Pancreas (tissue), 10 donors: ENCODE results near the gene C16orf96. TPM values are rescaled to one million over a fixed set of nuclear protein-coding genes. Genes with fewer than 3 reads are reported as not detected.

ENCODE experiments used
- ATAC-seq, 4 donors: fragments of 200-7000 bp; cut with Tn5 transposase; one replicate each; pipeline versions ENCODE4 v1.8.0 to v1.9.1; 2020; ENCODE audit warnings: mild to moderate bottlenecking in 4 of 4, moderate library complexity in 4 of 4
- DNase-seq, 6 donors: peaks; one replicate each; pipeline ENCODE4 v3.0.0-alpha.2; 2020
- FAIRE-seq: peaks from 2 replicates; lab custom pipeline; 2012; peaks lifted over from hg19 to GRCh38; lab: Jason Lieb, UNC
- H3K27ac ChIP-seq, 4 donors: fragments of 200-600 bp; sonication (generic); 1 replicate in 3 of 4; 2 replicates in 1 of 4; pipeline versions ENCODE4 v1.5.0 to v1.8.0; 2020
- H3K27me3 ChIP-seq, 4 donors: fragments of 200-600 bp; one replicate each; pipeline ENCODE4 v1.8.0; 2021
- H3K36me3 ChIP-seq, 3 donors: fragments of 200-600 bp; sonication (generic) in 1 of 3; one replicate each; pipeline versions ENCODE4 v1.5.0 to v1.8.0; 2020 to 2021
- H3K4me1 ChIP-seq, 3 donors: fragments of 200-600 bp; one replicate each; pipeline ENCODE4 v1.8.0; 2021
- H3K4me3 ChIP-seq, 4 donors: fragments of 200-600 bp; sonication (generic) in 2 of 4; one replicate each; pipeline versions ENCODE4 v1.5.0 to v1.8.0; 2020 to 2021
- H3K9me3 ChIP-seq, 4 donors: fragments of 200-600 bp; one replicate each; pipeline ENCODE4 v1.8.0; 2021
- CTCF ChIP-seq, 4 donors: fragments of 200-600 bp; sonication (generic) in 3 of 4; IDR thresholded peaks; one replicate each; pipeline versions ENCODE4 v1.5.0 to v1.8.0; 2021; ENCODE audit warnings: antibody characterized with exemption in 4 of 4
- WGBS, 2 donors: extraction: QIAGEN DNeasy Blood & Tissue Kit; methylation state at CpG; one replicate each; pipeline ENCODE4 v1.1.7; 2013; 5-methylcytosine and 5-hydroxymethylcytosine counted together
- intact Hi-C, 3 donors: fragments of 100-400 bp; cut with DNase I; formaldehyde crosslinking; loops; one replicate each; pipeline versions ENCODE4 v1.11.1 to v1.14.2; 2022
- polyA plus RNA-seq, 2 donors: library from polyadenylated mRNA; stranded (reverse); fragments of 200-250 nt; gene quantifications; one replicate each; pipeline ENCODE4 v1.2.3, GENCODE V29; 2013
- total RNA-seq, 6 donors: library from RNA; stranded (reverse); fragmentation: NEBNext Ultra II Directional in 4 of 6; extraction: Animal tissue kit (Norgen Biotek cat#: 25700) in 4 of 6; gene quantifications; one replicate each; pipeline versions ENCODE4 v1.2.1 to v1.2.4, GENCODE V29; 2021 to 2023
- donor health status: healthy with polysubstance abuse.
- donor health status: DM: no; HTN: no; CAD: no; lungs with moderate emphysema.
- donor health status: DM: no; HTN: no; CAD: no.
- donor health status: control.
- donor health status: control.
- donor health status: Bipolar disorder and iron deficiency.
- donor health status: DM: yes; HTN: yes; CAD: no.
- donor health status: DM: no; HTN: no; CAD: no.
- donor health status: DM: no; HTN: no; CAD: no.
- donor health status: DM: yes; HTN: yes; CAD: no.

C16orf96 gene
- total and polyA plus RNA-seq, 8 donors, result 0.28 to 0.47 (median 0.31) TPM

- 80 to 90% methylated on average over 10 of the region's 10 CpGs for WGBS, 2 donors
- intact Hi-C loops, result no loop called here
- Histone ChIP-seq H3K27ac (no peak overlapping the region), H3K36me3 (no peaks in the 10 kb centered on the region), H3K27me3 (no peaks in the 10 kb centered on the region), H3K4me1 (peaks cover 0 to 7% (median 5%) of the 10 kb centered on the region in 3 donors), H3K4me3 (no peak overlapping the region), H3K9me3 (no peaks in the 10 kb centered on the region)
- FAIRE-seq (no peak), DNase-seq (no peak), ATAC-seq (no peak)
- no peak for TF ChIP-seq CTCF (IDR thresholded peaks at IDR 0.05)
Observed at GRCh38 chr16:4599037-4599436, 42.9 kb downstream of the C16orf96 start.

- H3K4me3 ChIP-seq, result no peak overlapping the region
- WGBS, 2 donors, result 76 to 77% methylated on average over 8 of the region's 8 CpGs
- DNase-seq (no peak), FAIRE-seq (no peak), ATAC-seq (no peak)
- no peaks in the 10 kb centered on the region for H3K36me3 ChIP-seq
- H3K9me3 ChIP-seq, result no peaks in the 10 kb centered on the region
- TF ChIP-seq CTCF (IDR thresholded peaks at IDR 0.05), result no peak
- H3K27me3 ChIP-seq, result no peaks in the 10 kb centered on the region
- intact Hi-C loops, result no loop called here
- peaks cover 0 to 7% (median 5%) of the 10 kb centered on the region in 3 donors for H3K4me1 ChIP-seq
- no peak overlapping the region for H3K27ac ChIP-seq
Observed at GRCh38 chr16:4599545-4599944, 43.4 kb downstream of the C16orf96 start.

GRCh38 chr16:4601036-4601863 is 45.1 kb downstream of the C16orf96 start:
- peak in 4 of 6 donors; percentile 18 to 66 (median 43) for DNase-seq
- no peak for FAIRE-seq
- Histone ChIP-seq H3K36me3 (no peaks in the 10 kb centered on the region), H3K4me1 (peaks cover 0 to 7% (median 5%) of the 10 kb centered on the region in 3 donors), H3K4me3 (no peak overlapping the region), H3K27me3 (no peaks in the 10 kb centered on the region), H3K27ac (no peak overlapping the region), H3K9me3 (no peaks in the 10 kb centered on the region)
- peak; percentile 39 to 63 (median 53) for ATAC-seq
- no peak for TF ChIP-seq CTCF (IDR thresholded peaks at IDR 0.05)
- intact Hi-C loops, result no loop called here
- WGBS, 2 donors, result 21 to 28% methylated on average over 18 of the region's 18 CpGs

- intact Hi-C loops, result no loop called here
- peak in 1 of 6 donors; percentile 55 for DNase-seq
- Histone ChIP-seq H3K4me3 (no peak overlapping the region), H3K27me3 (no peaks in the 10 kb centered on the region), H3K27ac (no peak overlapping the region), H3K9me3 (no peaks in the 10 kb centered on the region), H3K36me3 (no peaks in the 10 kb centered on the region), H3K4me1 (peaks cover 0 to 7% (median 5%) of the 10 kb centered on the region in 3 donors)
- WGBS, 2 donors, result 53 to 63% methylated on average over 6 of the region's 6 CpGs
- no peak for TF ChIP-seq CTCF (IDR thresholded peaks at IDR 0.05)
- no peak for FAIRE-seq
- no peak for ATAC-seq
Observed at GRCh38 chr16:4601864-4602186, 45.7 kb downstream of the C16orf96 start.

- DNase-seq (peak in 1 of 6 donors; percentile 56), FAIRE-seq (no peak), ATAC-seq (no peak)
- no peaks in the 10 kb centered on the region for H3K9me3 ChIP-seq
- no peak overlapping the region for H3K4me3 ChIP-seq
- no peaks in the 10 kb centered on the region for H3K27me3 ChIP-seq
- no peaks in the 10 kb centered on the region for H3K36me3 ChIP-seq
- WGBS, 2 donors, result 62 to 65% methylated on average over 8 of the region's 8 CpGs
- intact Hi-C loops, result no loop called here
- H3K4me1 ChIP-seq, result peaks cover 0 to 7% (median 5%) of the 10 kb centered on the region in 3 donors
- no peak for TF ChIP-seq CTCF (IDR thresholded peaks at IDR 0.05)
- no peak overlapping the region for H3K27ac ChIP-seq
Observed at GRCh38 chr16:4602331-4602730, 46.2 kb downstream of the C16orf96 start.
